HepG2 (cell line): ENCODE results near the gene NFS1. TPM values are rescaled to one million over a fixed set of nuclear protein-coding genes. Genes with fewer than 3 reads are reported as not detected.

Experiments used
- CAMTA2 ChIP-seq: sonication (generic); formaldehyde crosslinking; IDR thresholded peaks from 2 replicates; pipeline ENCODE4 v1.4.0; 2020; ENCODE audit warnings: mild to moderate bottlenecking, missing genetic modification reagents, borderline replicate concordance
- EZH2 ChIP-seq: conservative IDR thresholded peaks from 2 replicates; pipeline ENCODE4 v1.6.1; 2012; ENCODE audit warnings: mild to moderate bottlenecking, low read depth, low read length, moderate library complexity
- GPBP1L1 ChIP-seq: sonication (generic); formaldehyde crosslinking; IDR thresholded peaks from 2 replicates; pipeline ENCODE4 v1.5.0; 2020; ENCODE audit warnings: mild to moderate bottlenecking, missing genetic modification reagents
- MEF2D ChIP-seq: sonication (generic); formaldehyde crosslinking; IDR thresholded peaks from 2 replicates; pipeline ENCODE4 v1.5.1; 2020; ENCODE audit warnings: mild to moderate bottlenecking, missing genetic modification reagents
- PPARG ChIP-seq: conservative IDR thresholded peaks from 2 replicates; pipeline ENCODE4 v1.6.1; 2016; ENCODE audit warnings: missing biosample characterization, missing genetic modification reagents
- RNF219 ChIP-seq: sonication (generic); formaldehyde crosslinking; IDR thresholded peaks from 2 replicates; pipeline ENCODE4 v1.5.0; 2020; ENCODE audit warnings: mild to moderate bottlenecking, missing genetic modification reagents
- TAF1 ChIP-seq: sonication (generic); formaldehyde crosslinking; IDR thresholded peaks from 2 replicates; pipeline ENCODE4 v1.4.0; 2020; ENCODE audit warnings: missing genetic modification reagents
- TBP ChIP-seq: sonication (generic); formaldehyde crosslinking; IDR thresholded peaks from 2 replicates; pipeline ENCODE4 v1.5.0; 2020; ENCODE audit warnings: missing genetic modification reagents
- ZFP90 ChIP-seq: sonication (generic); formaldehyde crosslinking; IDR thresholded peaks from 2 replicates; pipeline ENCODE4 v1.8.0; 2022; ENCODE audit warnings: missing genetic modification reagents, mild to moderate bottlenecking, inconsistent platforms, borderline replicate concordance
- ZIK1 ChIP-seq: sonication (generic); formaldehyde crosslinking; IDR thresholded peaks from 2 replicates; pipeline ENCODE4 v1.5.0; 2020; ENCODE audit warnings: mild to moderate bottlenecking, low read depth, missing genetic modification reagents, borderline replicate concordance
- ZNF556 ChIP-seq: sonication (generic); formaldehyde crosslinking; IDR thresholded peaks from 2 replicates; pipeline ENCODE4 v1.4.0; 2020; ENCODE audit warnings: mild to moderate bottlenecking, missing genetic modification reagents, borderline replicate concordance
- ZNF879 ChIP-seq: sonication (generic); formaldehyde crosslinking; IDR thresholded peaks from 2 replicates; pipeline ENCODE4 v1.8.1; 2023; ENCODE audit warnings: missing genetic modification reagents
- ZSCAN20 ChIP-seq: sonication (generic); formaldehyde crosslinking; IDR thresholded peaks from 2 replicates; pipeline ENCODE4 v1.4.0; 2020; ENCODE audit warnings: missing genetic modification reagents, mild to moderate bottlenecking, borderline replicate concordance
- polyA plus RNA-seq, 8 experiments: library from polyadenylated mRNA; depleted of rRNA in 3 of 8; stranded (reverse) in 7 of 8; unstranded in 1 of 8; fragments of >200 nt; fragmentation: Illumina TruSeq in 4 of 8; extraction: Trizol in 4 of 8; gene quantifications; 2 replicates each; pipeline versions ENCODE4 v1.2.1 to v1.2.3, GENCODE V29; 2011 to 2016; ENCODE audit warnings: low read depth in 4 of 8, missing spikeins in 1 of 8, mixed read lengths in 1 of 8; ENCODE audit not compliant: insufficient read depth in 1 of 8
- total RNA-seq, 5 experiments: library from RNA; depleted of rRNA; stranded (reverse); fragments of >200 nt; fragmentation: Illumina TruSeq; extraction: Trizol; gene quantifications; 2 replicates each; pipeline ENCODE4 v1.2.3, GENCODE V29; 2016; ENCODE audit warnings: low read depth in 1 of 5
- TF ChIP-seq, protein P1 (sequence below): IDR thresholded peaks from 2 replicates; pipeline ENCODE4 v1.6.1; 2016; ENCODE audit warnings: low read depth
- TF ChIP-seq, protein P2 (sequence below): sonication (generic); formaldehyde crosslinking; IDR thresholded peaks from 2 replicates; pipeline ENCODE4 v1.4.0; 2020; ENCODE audit warnings: mild to moderate bottlenecking, missing genetic modification reagents

Gene NFS1
- total and polyA plus RNA-seq, 2 of the 13 experiments (the other 11 are each of a cell fraction or from before 2014, with no cell fraction given), result 65.9 to 88.1 TPM

DNA sequence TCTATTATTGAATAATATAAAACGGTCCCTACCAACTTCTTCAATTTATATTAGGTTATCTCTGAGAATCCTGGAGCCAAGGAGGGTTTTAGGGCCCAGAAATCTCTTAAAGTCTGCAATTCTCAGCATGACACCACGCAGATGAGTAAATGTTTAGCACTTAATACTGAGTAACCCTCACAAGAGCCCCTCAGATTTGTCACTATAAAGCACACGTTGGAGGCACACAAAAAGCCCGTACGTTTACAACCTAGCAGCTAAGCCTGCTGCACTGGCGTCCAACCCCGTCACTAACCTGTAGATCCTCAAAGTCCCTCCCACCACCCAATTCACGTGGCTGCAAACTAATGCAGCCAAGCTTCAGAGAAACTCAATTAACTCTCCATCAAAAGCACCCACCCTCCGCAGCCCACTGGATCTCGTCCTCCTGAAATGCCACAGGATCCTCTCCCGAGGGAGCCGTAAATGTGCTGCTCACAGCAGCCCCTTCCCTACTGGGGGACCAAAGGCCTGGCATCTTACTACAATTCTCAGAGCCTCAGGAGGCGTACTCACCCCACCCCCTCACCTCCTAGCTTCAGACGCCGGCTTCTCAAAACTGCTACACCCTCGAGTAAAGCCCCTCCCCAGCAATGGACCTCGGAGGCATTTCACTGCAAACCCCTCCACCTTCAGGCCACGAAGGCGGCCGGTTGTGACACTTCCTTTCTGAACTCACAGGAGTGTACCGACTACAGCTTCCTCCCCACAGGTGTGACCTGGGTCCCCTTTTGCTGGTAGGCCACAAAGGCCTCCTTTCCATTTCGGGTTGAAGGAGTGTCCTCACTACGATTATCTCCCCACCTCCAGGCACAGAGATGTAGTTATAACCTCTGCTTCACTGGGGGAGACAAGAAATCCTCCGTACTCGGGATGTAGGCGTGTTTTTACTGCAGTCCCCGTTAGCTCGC lies 35.4 kb downstream of the NFS1 start (continued):
- peak; percentile 2; the same call in 1 of the 2 replicates for TF ChIP-seq RNF219
- TF ChIP-seq EZH2, result no peak
- no peak for TF ChIP-seq TAF1
- TF ChIP-seq PPARG (CRISPR knock-in tag), result no peak
- TF ChIP-seq ZNF556 (CRISPR knock-in tag), result no peak
- no peak for TF ChIP-seq TBP (CRISPR knock-in tag)
- TF ChIP-seq, protein P1, sequence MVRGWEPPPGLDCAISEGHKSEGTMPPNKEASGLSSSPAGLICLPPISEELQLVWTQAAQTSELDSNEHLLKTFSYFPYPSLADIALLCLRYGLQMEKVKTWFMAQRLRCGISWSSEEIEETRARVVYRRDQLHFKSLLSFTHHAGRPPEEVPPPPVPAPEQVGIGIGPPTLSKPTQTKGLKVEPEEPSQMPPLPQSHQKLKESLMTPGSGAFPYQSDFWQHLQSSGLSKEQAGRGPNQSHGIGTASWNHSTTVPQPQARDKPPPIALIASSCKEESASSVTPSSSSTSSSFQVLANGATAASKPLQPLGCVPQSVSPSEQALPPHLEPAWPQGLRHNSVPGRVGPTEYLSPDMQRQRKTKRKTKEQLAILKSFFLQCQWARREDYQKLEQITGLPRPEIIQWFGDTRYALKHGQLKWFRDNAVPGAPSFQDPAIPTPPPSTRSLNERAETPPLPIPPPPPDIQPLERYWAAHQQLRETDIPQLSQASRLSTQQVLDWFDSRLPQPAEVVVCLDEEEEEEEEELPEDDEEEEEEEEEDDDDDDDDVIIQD, result no peak
- no peak for TF ChIP-seq ZSCAN20
- no peak; the same call in 1 of the 2 replicates for TF ChIP-seq ZFP90 (CRISPR knock-in tag)
- peak; percentile 79; the same call in 1 of the 2 replicates for TF ChIP-seq ZNF879 (CRISPR knock-in tag)
- TF ChIP-seq, protein P2, sequence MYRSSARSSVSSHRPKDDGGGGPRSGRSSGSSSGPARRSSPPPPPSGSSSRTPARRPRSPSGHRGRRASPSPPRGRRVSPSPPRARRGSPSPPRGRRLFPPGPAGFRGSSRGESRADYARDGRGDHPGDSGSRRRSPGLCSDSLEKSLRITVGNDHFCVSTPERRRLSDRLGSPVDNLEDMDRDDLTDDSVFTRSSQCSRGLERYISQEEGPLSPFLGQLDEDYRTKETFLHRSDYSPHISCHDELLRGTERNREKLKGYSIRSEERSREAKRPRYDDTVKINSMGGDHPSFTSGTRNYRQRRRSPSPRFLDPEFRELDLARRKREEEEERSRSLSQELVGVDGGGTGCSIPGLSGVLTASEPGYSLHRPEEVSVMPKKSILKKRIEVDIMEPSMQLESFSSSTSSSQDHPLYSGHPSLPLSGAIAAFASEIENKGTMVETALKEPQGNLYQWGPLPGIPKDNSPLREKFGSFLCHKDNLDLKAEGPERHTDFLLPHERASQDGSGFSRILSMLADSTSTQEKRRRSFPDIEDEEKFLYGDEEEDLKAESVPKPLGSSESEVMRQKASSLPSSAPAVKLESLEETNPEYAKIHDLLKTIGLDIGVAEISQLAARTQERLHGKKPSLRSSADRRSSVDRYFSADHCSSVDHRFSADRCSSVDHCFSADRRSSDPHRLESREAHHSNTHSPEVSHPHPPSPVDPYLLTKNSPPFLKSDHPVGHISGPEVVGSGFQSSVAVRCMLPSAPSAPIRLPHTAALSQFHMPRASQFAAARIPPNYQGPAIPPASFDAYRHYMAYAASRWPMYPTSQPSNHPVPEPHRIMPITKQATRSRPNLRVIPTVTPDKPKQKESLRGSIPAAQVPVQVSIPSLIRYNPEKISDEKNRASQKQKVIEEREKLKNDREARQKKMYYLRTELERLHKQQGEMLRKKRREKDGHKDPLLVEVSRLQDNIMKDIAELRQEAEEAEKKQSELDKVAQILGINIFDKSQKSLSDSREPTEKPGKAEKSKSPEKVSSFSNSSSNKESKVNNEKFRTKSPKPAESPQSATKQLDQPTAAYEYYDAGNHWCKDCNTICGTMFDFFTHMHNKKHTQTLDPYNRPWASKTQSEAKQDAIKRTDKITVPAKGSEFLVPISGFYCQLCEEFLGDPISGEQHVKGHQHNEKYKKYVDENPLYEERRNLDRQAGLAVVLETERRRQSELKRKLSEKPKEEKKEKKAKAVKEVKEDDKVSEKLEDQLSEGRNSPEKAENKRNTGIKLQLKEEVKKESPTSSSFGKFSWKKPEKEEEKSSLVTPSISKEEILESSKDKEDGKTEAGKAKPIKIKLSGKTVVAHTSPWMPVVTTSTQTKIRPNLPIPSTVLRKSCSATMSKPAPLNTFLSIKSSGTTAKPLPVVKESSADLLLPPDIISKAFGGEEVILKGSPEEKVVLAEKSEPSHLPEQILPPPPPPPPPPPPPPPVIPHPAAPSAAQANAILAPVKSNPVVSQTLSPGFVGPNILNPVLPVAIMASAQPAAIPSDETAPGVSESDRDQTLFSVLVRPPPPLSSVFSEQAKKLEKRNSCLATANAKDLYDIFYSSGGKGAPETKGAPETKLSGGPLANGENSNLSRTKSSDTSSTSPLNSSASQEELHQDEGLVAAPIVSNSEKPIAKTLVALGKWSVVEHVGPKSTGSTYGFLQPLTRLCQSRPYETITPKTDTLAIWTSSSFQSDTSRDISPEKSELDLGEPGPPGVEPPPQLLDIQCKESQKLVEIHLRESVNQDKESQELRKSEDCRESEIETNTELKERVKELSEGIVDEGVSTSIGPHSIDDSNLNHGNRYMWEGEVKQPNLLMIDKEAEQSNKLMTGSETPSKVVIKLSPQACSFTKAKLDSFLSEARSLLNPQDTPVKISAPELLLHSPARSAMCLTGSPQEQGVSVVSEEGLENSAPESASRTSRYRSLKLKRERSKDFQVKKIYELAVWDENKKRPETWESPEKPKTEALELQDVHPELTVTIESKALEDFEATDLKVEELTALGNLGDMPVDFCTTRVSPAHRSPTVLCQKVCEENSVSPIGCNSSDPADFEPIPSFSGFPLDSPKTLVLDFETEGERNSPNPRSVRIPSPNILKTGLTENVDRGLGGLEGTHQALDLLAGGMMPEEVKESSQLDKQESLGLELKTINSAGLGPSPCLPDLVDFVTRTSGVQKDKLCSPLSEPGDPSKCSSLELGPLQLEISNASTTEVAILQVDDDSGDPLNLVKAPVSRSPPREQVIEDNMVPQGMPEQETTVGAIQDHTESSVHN, result no peak
- TF ChIP-seq MEF2D, result no peak
- TF ChIP-seq ZIK1 (CRISPR knock-in tag), result no peak
- TF ChIP-seq GPBP1L1 (CRISPR knock-in tag), result no peak
- TF ChIP-seq CAMTA2 (CRISPR knock-in tag), result peak; percentile 60; the same call in 1 of the 2 replicates
